Thyroid gland (tissue), 4 donors: ENCODE data around the gene C11orf52. TPM values are rescaled to one million over a fixed set of nuclear protein-coding genes. Genes with fewer than 3 reads are reported as not detected.

Source experiments
- DNase-seq, 2 donors: peaks; one replicate each; pipeline ENCODE4 v3.0.0-alpha.2; 2019
- H3K27ac ChIP-seq, 3 donors: fragments of 200-600 bp; sonication (generic); 1 replicate in 2 of 3; 2 replicates in 1 of 3; pipeline ENCODE4 v1.5.1; 2016 to 2019; ENCODE audit warnings: mild to moderate bottlenecking in 1 of 3, moderate library complexity in 1 of 3
- H3K27me3 ChIP-seq: fragments of 200-600 bp; sonication (generic); one replicate; pipeline ENCODE4 v1.5.1; 2019
- H3K36me3 ChIP-seq, 2 donors: fragments of 200-600 bp; sonication (generic); one replicate each; pipeline ENCODE4 v1.5.1; 2016 to 2019
- H3K4me1 ChIP-seq, 2 donors: fragments of 200-600 bp; sonication (generic); one replicate each; pipeline ENCODE4 v1.5.1; 2017 to 2019
- H3K4me3 ChIP-seq, 3 donors: fragments of 200-600 bp; sonication (generic); replicated peaks in 1 of 3; 1 replicate in 2 of 3; 2 replicates in 1 of 3; pipeline ENCODE4 v1.5.1; 2016; ENCODE audit warnings: mild to moderate bottlenecking in 1 of 3
- H3K9me3 ChIP-seq: fragments of 200-600 bp; sonication (generic); one replicate; pipeline ENCODE4 v1.5.1; 2017
- CTCF ChIP-seq, 6 experiments: fragments of 200-600 bp in 3 of 6; fragments of 450-650 bp in 3 of 6; sonication (generic) in 3 of 6; IDR thresholded peaks; one replicate each; pipeline ENCODE4 v1.5.1; 2016 to 2019; ENCODE audit warnings: antibody characterized with exemption in 6 of 6, mild to moderate bottlenecking in 2 of 6, inconsistent platforms in 1 of 6, moderate library complexity in 1 of 6
- POLR2A ChIP-seq, 2 donors: fragments of 450-650 bp; IDR thresholded peaks; one replicate each; pipeline ENCODE4 v1.6.1; 2017; ENCODE audit warnings: antibody characterized with exemption in 2 of 2, mild to moderate bottlenecking in 2 of 2, moderate library complexity in 1 of 2
- WGBS, 2 donors: methylation state at CpG; one replicate each; pipeline ENCODE4 v1.1.5; 2017; 5-methylcytosine and 5-hydroxymethylcytosine counted together
- intact Hi-C: fragments of 100-400 bp; cut with DNase I; formaldehyde crosslinking; loops from one replicate; pipeline ENCODE4 v1.15.1; 2023
- total RNA-seq, 4 donors: library from RNA; depleted of rRNA; stranded (reverse); fragments of >200 nt; gene quantifications; one replicate each; pipeline ENCODE4 v1.2.3, GENCODE V29; 2016

Gene C11orf52
- total RNA-seq, 4 donors from 2014 or later = 21.7 to 33.4 (median 24.9) TPM

GRCh38 chr11:111963931-111964340 is 45.2 kb downstream of the C11orf52 start:
- no peaks in the 10 kb centered on the region for H3K27me3 ChIP-seq
- intact Hi-C loops = no loop called here
- no peak for DNase-seq
- H3K4me1 ChIP-seq = no peaks in the 10 kb centered on the region
- no peak overlapping the region for H3K27ac ChIP-seq
- no peak overlapping the region for H3K4me3 ChIP-seq
- H3K36me3 ChIP-seq = no peaks in the 10 kb centered on the region
- 88 to 91% methylated on average over 5 of the region's 5 CpGs for WGBS, 2 donors
- no peaks in the 10 kb centered on the region for H3K9me3 ChIP-seq
- no peak for TF ChIP-seq CTCF (IDR thresholded peaks at IDR 0.05)
- no peak for TF ChIP-seq POLR2A (IDR thresholded peaks at IDR 0.05)

DNA sequence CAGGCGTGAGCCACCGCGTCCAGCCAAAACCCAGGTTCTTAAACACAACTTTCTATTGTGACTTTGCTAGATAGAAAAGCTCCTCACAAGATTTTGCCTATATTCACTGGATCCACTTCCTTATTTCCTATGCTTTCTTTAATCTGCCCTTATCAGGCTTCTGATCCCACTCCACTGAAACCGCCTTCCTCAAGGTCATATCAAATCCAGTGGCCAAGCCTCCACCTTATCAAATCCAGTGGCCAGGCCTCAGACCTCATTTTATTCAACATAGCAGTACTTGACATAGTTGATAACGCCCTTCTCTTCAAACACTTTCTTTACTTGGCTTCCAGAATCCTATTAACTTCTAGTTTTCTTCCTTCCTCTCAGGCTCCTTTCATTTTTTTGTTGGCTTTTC is 48.0 kb downstream of the C11orf52 start:
- TF ChIP-seq POLR2A (IDR thresholded peaks at IDR 0.05) (no peak), CTCF (IDR thresholded peaks at IDR 0.05) (no peak)
- Histone ChIP-seq H3K36me3 (no peaks in the 10 kb centered on the region), H3K9me3 (no peaks in the 10 kb centered on the region), H3K27me3 (no peaks in the 10 kb centered on the region), H3K4me3 (no peak overlapping the region), H3K4me1 (no peaks in the 10 kb centered on the region), H3K27ac (no peak overlapping the region)
- 97% methylated on average over 5 of the region's 5 CpGs for WGBS, 2 donors
- intact Hi-C loops = no loop called here
- no peak for DNase-seq

DNA sequence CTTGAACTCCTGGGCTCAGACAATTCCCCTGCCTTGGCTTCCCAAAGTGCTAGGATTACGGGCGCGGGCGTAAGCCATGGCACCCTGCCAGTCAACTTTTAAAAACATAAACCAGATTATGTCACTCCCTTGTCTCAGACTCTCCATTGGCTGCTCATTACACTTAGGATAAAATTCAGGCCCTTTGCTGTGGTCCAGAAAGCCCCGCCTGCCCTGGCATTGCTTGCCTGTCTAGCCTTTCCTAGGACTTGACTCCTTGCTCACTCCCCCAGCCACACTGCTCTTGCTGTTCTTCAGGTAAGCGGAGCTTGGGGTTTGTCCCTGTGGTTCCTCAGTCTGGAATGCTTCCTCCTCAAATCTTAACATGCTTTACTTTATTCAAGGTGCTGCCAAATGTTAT is 48.9 kb downstream of the C11orf52 start:
- no peak for DNase-seq
- no peak overlapping the region for H3K27ac ChIP-seq
- WGBS, 2 donors = 90 to 92% methylated on average over 6 of the region's 6 CpGs
- no peaks in the 10 kb centered on the region for H3K27me3 ChIP-seq
- H3K4me3 ChIP-seq = no peak overlapping the region
- H3K9me3 ChIP-seq = no peaks in the 10 kb centered on the region
- H3K36me3 ChIP-seq = no peaks in the 10 kb centered on the region
- H3K4me1 ChIP-seq = no peaks in the 10 kb centered on the region
- TF ChIP-seq CTCF (IDR thresholded peaks at IDR 0.05) (no peak), POLR2A (IDR thresholded peaks at IDR 0.05) (no peak)
- intact Hi-C loops = no loop called here

GRCh38 chr11:111969344-111969743 is 50.6 kb downstream of the C11orf52 start:
- H3K4me3 ChIP-seq = no peak overlapping the region
- 97% methylated on average over 3 of the region's 3 CpGs for WGBS, 2 donors
- no peak for DNase-seq
- H3K36me3 ChIP-seq = no peaks in the 10 kb centered on the region
- no peaks in the 10 kb centered on the region for H3K4me1 ChIP-seq
- intact Hi-C loops = no loop called here
- no peaks in the 10 kb centered on the region for H3K9me3 ChIP-seq
- H3K27ac ChIP-seq = no peak overlapping the region
- H3K27me3 ChIP-seq = no peaks in the 10 kb centered on the region
- TF ChIP-seq POLR2A (IDR thresholded peaks at IDR 0.05) (no peak), CTCF (IDR thresholded peaks at IDR 0.05) (no peak)

- Histone ChIP-seq H3K4me1 (peaks cover 11 to 37% of the 10 kb centered on the region in 2 donors), H3K9me3 (no peaks in the 10 kb centered on the region), H3K27ac (peak overlapping the region in 2 of 3 donors; percentile 65 to 97), H3K4me3 (no peak overlapping the region), H3K36me3 (no peaks in the 10 kb centered on the region), H3K27me3 (no peaks in the 10 kb centered on the region)
- WGBS, 2 donors = 80 to 81% methylated on average over 2 of the region's 2 CpGs
- DNase-seq = no peak
- intact Hi-C loops = no loop called here
- no peak for TF ChIP-seq CTCF (IDR thresholded peaks at IDR 0.05)
- TF ChIP-seq POLR2A (IDR thresholded peaks at IDR 0.05) = no peak
Observed at GRCh38 chr11:111974446-111974845, 55.7 kb downstream of the C11orf52 start.
